Measurements from ENCODE around the gene IDH2. TPM values are rescaled to one million over a fixed set of nuclear protein-coding genes. Genes with fewer than 3 reads are reported as not detected.

The IDH2 gene
- total and polyA plus RNA-seq, 2 donors (not counting 3 experiments of a cell fraction or from before 2014, with no cell fraction given) = 123 to 127 TPM

- dilution Hi-C loops (cut with MboI; ENCODE audit: extremely low pct_ligation_motif_present, low sequenced_read_pairs) = no loop called here
- no peaks in the 10 kb centered on the region for H3K79me2 ChIP-seq (ENCODE audit: control insufficient read depth, insufficient read depth, low read length)
- H3K4me2 ChIP-seq (ENCODE audit: insufficient read depth, low read length) = no peak overlapping the region
- no peaks in the 10 kb centered on the region for H3K4me1 ChIP-seq (ENCODE audit: control insufficient read depth, extremely low read depth, insufficient read depth, low read length)
- H3K27me3 ChIP-seq (ENCODE audit: control insufficient read depth in 2 of 2, insufficient read depth in 2 of 2, low read length in 2 of 2) = peaks cover 2 to 4% of the 10 kb centered on the region in 2 experiments
- DNase-seq (ENCODE audit: low read depth, low spot score) = no peak
- TF ChIP-seq MAX (IDR thresholded peaks at IDR 0.05; ENCODE audit: insufficient read depth, insufficient read length) = no peak
- FAIRE-seq = no peak
- H3K36me3 ChIP-seq (ENCODE audit: control insufficient read depth in 2 of 2, extremely low read depth in 1 of 2, insufficient read depth in 2 of 2, low read length in 2 of 2) = no peaks in the 10 kb centered on the region
- ChIA-PET POLR2A (no interaction called here), CTCF (no interaction called here)
- no peak overlapping the region for H3K27ac ChIP-seq (ENCODE audit: insufficient read depth, low read depth, low read length)
- no TSS peak for BruUV-seq (replicated peaks)
- intact Hi-C loops (cut with micrococcal nuclease) = no loop called here
- H4K20me1 ChIP-seq (replicated peaks; ENCODE audit: control insufficient read depth, extremely low read depth, insufficient read depth, low read length) = no peaks in the 10 kb centered on the region
- peaks cover 2% of the 10 kb centered on the region for H3K9me3 ChIP-seq (replicated peaks; ENCODE audit: control insufficient read depth, insufficient read depth, low read length)
- H3K4me3 ChIP-seq (replicated peaks in 1 of 3; ENCODE audit: insufficient read depth in 1 of 3, low read depth in 1 of 3, low read length in 3 of 3) = no peak overlapping the region
- H3K9me1 ChIP-seq (replicated peaks; ENCODE audit: control insufficient read depth, extremely low read depth, insufficient read depth, low read length) = no peaks in the 10 kb centered on the region
- no peak overlapping the region for H3K9ac ChIP-seq (replicated peaks; ENCODE audit: extremely low read depth, insufficient read depth, low read length)
- H2AFZ ChIP-seq (ENCODE audit: low read depth, low read length) = no peak overlapping the region
These were observed 13.5 kb upstream of the IDH2 start for GRCh38 chr15:90115783-90116182.

- H3K27me3 ChIP-seq (ENCODE audit: control insufficient read depth in 2 of 2, insufficient read depth in 2 of 2, low read length in 2 of 2) = peaks cover 1 to 2% of the 10 kb centered on the region in 2 experiments
- no peak for FAIRE-seq
- no peaks in the 10 kb centered on the region for H3K9me1 ChIP-seq (replicated peaks; ENCODE audit: control insufficient read depth, extremely low read depth, insufficient read depth, low read length)
- H4K20me1 ChIP-seq (replicated peaks; ENCODE audit: control insufficient read depth, extremely low read depth, insufficient read depth, low read length) = no peaks in the 10 kb centered on the region
- peaks cover 2% of the 10 kb centered on the region for H3K9me3 ChIP-seq (replicated peaks; ENCODE audit: control insufficient read depth, insufficient read depth, low read length)
- no peak overlapping the region for H3K4me3 ChIP-seq (replicated peaks in 1 of 3; ENCODE audit: insufficient read depth in 1 of 3, low read depth in 1 of 3, low read length in 3 of 3)
- ChIA-PET CTCF (no interaction called here), POLR2A (no interaction called here)
- H2AFZ ChIP-seq (ENCODE audit: low read depth, low read length) = no peak overlapping the region
- DNase-seq (ENCODE audit: low read depth, low spot score) = no peak
- no peak overlapping the region for H3K4me2 ChIP-seq (ENCODE audit: insufficient read depth, low read length)
- intact Hi-C loops (cut with micrococcal nuclease) (no loop called here), dilution Hi-C loops (cut with MboI; ENCODE audit: extremely low pct_ligation_motif_present, low sequenced_read_pairs) (no loop called here)
- TF ChIP-seq POLR2A (IDR thresholded peaks at IDR 0.05; ENCODE audit: low read depth, low read length) (no peak), FOS (IDR thresholded peaks at IDR 0.05; ENCODE audit: borderline replicate concordance, insufficient read depth, low read length) (no peak), JUN (IDR thresholded peaks at IDR 0.05; ENCODE audit: borderline replicate concordance, insufficient read depth, insufficient read length, low read depth) (no peak), POLR2AphosphoS5 (IDR thresholded peaks at IDR 0.05; ENCODE audit: insufficient read depth, low read depth, low read length) (no peak), GATA2 (IDR thresholded peaks at IDR 0.05; ENCODE audit: insufficient read depth, insufficient read length, low read depth, low read length) (no peak), MYC (IDR thresholded peaks at IDR 0.05; ENCODE audit: low read depth, low read length) (no peak)
- H3K4me1 ChIP-seq (ENCODE audit: control insufficient read depth, extremely low read depth, insufficient read depth, low read length) = no peaks in the 10 kb centered on the region
- H3K79me2 ChIP-seq (ENCODE audit: control insufficient read depth, insufficient read depth, low read length) = no peaks in the 10 kb centered on the region
- H3K36me3 ChIP-seq (ENCODE audit: control insufficient read depth in 2 of 2, extremely low read depth in 1 of 2, insufficient read depth in 2 of 2, low read length in 2 of 2) = no peaks in the 10 kb centered on the region
- no peak overlapping the region for H3K27ac ChIP-seq (ENCODE audit: insufficient read depth, low read depth, low read length)
- no TSS peak for BruUV-seq (replicated peaks)
- H3K9ac ChIP-seq (replicated peaks; ENCODE audit: extremely low read depth, insufficient read depth, low read length) = no peak overlapping the region
These were observed 12.2 kb upstream of the IDH2 start for GRCh38 chr15:90114451-90114901.

Data from endothelial cell of umbilical vein (primary cell).